Bone marrow (tissue), 2 donors: ENCODE measurements around the gene CDK14.

Experiments used
- DNase-seq, 2 donors: peaks; one replicate each; lab custom pipeline; 2025; lab: John Stamatoyannopoulos, UW

CDK14 gene

DNA sequence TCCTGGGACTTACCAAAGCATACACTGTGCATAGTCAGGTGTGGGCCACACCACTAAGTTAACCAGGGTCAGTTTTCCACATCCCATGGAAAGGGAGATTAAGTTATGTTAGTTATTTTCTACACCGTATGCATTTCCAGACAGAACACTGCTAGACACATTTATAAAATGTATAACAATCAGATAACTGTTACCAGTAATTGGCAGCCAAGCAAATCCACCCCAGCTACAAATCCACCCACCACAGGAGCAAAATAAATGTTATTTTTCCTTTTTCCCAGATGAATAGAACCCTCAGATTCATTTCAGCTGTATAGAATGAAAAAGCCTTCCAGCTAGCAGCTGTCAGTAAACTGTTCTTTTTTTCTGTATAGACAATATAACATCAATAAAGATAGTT, 411.2 kb downstream of the CDK14 start:
- no peak for DNase-seq

DNA sequence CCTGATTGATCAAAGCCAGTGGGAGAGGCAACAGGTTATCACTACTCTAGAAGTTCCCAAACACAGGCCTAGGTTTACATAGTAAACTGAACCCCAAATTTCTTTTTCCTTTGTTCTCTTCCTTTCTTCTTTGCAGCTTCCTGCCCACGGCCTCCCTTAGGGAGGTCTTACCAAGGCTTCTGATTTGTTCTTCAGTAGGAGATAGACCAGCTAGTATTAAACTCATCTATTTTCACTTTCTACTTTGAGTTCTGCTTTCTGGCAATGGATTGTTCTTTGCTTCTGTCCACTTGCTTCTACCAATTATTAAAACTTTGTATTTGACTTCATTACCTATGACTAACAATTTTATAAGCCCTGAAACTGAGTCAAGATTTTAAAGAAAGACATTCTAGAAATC, 417.0 kb downstream of the CDK14 start:
- DNase-seq: no peak

DNA sequence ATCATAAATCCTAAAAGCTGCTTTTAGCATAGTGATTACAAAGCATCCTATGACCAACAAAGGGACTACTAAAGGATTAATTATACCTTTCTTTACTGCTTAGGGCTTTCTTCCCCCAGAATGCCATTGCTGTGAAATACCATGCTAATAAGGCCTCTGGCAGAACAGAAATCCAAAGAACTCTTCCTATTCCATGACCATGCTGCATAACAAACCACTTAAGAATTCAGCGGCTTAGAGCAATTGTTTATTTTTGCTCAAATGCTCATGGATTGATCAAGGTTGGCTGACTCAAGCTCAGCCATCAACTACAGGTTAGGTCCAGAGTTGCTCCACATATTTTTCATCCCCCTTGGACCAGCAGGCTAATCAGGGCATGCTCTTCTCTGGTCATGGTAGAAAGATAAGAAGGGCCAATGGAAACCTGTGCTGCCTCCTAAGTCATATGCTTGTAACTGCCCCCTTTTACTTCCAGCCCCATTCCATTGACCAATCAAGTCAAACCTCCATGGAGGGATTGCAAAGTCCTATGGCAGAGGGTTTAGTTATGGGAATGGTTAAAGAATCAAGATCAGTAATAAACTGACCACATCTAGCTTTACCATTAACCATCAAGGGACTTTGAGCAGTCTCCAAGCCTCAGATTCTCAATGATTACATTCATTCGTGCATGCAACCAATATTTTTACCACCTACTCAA, 423.7 kb downstream of the CDK14 start:
- DNase-seq: no peak

DNA sequence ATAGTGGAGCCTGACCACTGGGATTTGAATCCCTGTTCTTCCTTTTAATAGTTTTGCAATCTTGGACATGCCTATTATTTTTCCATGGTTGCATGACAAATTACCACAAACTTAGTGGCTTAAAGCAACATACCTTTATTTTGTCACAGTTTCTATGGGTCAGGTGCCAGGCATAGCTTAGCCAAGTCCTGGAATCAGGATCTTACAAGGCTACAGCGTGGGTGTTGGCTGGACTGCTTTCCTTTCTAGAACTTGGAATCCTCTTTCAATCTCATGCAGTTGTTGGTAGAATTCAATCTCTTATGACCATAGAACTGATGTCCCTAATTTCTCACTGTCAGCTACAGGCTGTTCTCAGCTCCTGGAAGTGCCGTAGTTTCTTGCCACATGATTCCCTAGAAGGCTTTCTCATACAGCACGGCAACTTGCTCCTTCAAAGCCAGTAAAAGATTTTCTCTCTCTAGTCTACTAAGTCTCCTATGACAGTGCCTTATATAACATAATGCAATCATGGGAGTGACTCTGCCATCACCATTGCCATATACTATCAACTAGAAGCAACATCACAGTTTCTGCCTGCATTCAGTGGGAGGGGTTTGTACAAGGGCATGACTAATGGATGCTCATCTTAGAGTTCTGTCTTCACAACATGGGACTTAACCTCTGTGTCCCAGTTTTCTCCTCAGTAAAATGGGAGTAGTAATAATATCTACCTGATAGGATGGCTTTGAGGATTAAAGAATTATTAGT, 424.7 kb downstream of the CDK14 start:
- DNase-seq: no peak

DNA sequence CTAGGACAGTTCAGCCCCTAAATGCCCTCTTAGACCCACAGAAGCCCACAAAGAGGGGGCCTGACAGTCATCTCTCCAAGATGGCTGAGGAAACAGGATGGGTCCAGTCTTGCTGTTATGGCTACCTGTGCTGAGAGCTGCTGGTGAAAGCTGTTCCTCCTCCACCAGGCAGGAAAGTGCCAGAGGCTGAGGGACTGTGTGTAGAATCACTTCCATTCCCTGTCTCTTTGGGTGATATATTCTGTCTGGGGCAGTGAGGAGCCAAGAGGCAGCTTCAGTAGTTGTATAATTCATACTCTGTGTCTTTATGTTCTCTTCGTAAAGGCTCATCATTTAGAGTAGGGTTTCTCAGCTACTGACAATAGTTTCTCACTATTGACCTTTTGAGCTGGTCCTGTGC, 425.8 kb downstream of the CDK14 start:
- no peak for DNase-seq

DNA sequence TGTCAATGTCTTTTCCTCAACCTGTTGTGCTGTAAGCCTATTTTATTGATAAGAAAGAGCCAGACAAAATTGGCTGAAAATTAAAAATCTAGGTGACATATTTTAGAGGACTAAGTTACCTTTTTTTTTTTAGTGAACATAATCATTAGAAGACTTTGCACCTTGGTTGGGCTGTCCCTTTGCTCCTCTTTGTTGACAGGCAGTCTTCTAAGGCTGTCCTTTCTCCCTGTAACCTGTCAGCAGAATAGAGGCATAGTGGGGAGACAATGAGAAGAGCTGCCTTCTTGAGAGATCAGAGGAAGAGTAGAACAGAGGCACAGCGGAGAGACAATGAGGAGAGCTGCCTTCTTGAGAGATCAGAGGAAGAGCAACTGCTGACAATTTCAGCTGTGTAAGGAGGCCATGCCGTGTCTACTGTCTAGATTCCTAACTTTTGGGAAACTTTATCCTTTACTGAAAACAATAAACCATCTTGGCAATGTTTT, 429.8 kb downstream of the CDK14 start:
- no peak for DNase-seq

DNA sequence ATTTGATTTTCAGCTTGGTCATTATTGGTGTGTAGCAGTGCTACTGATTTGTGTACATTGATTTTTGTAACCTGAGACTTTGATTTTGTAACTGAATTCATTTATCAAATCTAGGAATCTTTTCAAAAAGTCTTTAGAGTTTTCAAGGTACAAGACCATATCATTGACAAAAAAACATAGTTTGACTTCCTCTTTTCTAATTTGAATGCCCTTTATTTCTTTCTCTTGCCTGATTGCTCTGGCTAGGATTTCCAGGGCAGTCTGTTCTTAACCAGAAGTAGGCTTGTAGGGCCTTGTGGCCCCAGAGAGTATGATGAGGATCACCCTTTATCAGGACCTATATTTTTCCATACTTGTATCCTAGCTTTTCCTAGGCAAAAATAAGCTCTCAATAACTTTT, 433.6 kb downstream of the CDK14 start:
- no peak for DNase-seq

DNA sequence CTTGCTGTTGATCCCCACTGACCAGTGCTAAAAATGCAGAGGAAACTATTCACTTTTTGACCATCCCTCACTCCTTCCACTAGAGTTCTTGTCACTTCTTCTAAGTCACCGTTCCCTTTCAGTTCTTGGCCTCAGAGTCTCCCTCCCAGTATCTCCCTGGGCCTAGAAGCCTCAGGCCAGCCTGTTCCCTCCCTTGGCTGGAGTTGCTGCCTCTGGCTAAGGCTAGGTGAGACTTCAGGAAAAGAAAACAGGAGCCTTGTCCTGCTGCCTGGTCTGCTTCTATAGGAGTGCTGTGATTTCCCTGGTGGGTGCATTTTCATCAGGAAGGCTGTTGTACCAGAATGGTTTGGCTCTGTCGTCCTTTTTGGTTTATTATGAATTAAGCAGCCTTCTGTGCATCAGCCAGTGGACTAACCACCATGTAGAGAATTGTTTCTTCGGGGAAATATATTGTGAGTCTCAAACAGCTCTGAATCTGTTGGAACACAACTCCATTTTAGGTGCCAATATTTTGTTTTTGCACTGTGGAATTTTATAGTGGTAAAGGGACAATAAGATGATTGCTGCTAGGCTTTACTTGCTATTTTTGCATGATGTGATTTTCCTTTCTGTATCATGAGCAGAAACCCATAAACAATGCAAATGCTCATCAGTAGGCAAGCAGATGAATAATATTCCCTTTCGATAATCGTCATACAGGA, 434.7 kb downstream of the CDK14 start:
- no peak for DNase-seq

DNA sequence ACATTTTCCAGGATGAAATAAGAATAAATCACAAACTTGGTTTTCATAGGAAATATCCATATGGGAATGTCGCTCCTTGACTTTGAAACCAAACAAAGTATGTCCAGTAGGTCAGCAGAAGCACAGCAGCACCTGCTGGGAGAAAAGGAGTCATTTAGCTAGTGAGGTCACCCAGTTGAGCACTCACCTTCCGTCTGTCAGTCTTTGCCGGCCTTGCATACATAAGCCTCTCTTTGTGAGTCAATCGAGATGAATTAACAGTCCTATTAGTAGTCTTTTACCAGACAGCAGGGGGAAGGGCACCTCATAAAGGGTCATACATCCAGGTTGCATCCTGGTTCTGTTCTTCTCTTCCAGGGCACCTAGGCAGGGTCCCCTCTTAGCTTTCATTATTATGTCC, 435.6 kb downstream of the CDK14 start:
- no peak for DNase-seq

DNA sequence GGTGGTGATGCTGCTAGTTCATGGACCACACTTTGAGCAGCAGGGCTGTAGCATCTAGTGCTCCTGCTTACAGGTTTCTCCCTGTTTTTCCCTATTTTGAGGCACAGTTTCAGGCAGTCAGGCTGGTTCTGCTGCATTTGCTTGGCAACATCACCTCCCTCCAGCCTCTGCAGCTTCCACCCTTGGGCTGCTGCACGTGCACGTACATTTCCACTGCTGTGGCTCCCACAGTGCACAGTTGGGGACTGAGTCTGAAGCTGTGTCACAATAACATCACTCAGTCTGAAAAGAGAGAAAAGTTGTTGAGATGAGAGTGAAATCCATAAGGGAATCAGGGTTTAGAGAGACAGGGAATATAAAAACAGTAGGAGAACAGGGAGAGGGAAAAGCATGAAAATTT, 437.5 kb downstream of the CDK14 start:
- no peak for DNase-seq

DNA sequence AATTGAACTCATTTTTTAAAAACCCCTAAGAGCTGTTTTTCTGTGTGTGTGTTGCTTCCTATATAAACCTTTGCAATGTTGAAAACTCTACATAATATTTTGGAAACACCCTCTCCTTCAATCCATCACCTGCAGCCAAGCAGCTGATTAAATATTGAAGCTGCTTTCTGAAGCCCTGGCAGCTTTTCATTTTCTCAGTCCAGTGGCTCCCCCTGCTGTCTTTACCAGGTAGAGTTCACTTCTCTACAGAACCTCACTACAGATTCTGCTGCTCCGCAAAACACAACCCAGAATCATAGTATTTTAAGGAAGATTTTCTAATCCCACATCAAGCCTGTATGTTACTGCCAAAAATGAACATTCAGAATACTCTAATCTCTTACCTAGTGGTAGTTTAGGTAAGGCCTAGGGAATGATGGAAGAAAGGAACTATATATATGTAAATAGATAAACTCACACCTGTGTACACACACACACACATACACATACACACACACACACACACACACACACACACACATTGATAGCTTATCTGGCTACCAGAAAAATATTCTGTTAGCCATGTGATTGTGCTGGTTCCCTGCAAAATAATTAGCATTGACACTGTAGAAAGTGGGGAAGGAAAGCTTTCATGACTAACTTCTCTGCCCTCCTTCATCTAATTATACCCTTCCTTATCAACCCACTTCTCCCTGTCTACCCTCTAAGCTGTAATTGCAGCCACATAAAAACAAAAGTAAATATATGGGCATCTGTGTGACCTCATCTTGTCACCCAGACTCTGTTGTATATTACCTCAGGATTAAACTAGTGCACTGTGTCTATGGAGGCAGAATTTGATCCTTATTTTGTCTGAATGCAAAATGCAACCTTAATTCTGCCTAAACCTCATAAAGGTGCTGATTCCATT, 438.6 kb downstream of the CDK14 start:
- DNase-seq: no peak

DNA sequence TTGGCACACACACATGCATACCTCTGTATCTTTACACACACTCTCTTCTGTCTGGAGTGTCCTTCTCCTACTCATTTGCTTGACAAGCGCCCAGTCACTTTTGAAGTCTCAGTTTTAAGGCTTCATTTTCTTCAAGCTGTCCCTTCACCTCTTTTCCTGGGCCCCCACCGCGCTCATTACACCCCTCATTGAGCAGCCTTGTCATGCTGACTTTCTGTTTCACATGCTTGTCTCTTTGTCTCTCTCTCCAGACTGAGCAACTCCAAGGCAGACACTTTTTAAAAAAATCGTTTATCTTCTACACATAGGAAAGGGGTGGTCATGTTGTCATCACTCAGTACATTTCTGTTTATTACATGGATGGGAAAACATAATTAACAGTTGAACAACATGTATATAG, 442.9 kb downstream of the CDK14 start:
- no peak for DNase-seq

DNA sequence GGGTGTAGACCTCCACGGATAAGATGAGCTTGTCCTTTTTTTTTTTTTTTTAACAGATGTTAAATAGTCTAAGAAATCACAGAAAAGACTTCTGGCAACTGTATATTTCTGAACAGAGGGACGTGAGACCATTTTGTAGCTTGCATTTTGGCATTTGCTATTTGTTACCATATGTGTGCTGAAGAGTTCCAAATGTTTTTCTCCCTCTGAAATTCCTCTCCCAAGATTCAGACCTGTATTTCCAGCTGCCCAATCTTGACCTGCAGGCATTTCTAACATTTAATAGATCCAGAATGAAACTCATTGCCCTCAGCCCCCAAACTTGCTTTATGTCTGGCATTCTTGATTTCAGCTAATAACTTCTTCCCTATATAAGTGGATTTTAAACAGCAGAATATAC, 445.0 kb downstream of the CDK14 start:
- no peak for DNase-seq

DNA sequence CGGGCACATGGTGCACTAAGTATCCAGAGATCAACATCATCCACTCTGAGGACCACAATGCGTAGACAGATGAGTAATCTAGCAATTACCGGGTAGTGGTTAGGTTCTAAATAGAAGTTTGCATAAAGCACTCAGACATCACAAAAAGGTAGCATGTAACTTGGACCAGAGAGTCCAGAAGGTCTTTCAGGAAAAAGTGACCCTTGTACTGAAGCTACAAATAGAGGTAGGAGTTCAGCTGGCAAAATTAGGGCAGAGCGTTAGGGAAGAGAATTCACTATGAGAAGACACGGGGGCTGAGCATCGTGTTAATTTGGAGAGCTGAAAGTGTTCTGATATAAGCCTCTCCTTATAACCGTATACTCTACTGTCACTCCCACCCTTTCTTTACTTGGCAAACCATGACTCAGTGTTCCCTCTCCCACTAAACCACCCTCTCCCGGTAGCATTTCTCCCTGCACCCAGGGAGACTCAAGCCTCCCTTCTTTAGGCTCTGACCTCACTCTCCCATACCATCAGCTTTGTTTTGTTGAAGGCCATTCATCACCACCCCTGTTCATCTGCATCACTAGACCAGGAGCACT, 445.9 kb downstream of the CDK14 start:
- no peak for DNase-seq

DNA sequence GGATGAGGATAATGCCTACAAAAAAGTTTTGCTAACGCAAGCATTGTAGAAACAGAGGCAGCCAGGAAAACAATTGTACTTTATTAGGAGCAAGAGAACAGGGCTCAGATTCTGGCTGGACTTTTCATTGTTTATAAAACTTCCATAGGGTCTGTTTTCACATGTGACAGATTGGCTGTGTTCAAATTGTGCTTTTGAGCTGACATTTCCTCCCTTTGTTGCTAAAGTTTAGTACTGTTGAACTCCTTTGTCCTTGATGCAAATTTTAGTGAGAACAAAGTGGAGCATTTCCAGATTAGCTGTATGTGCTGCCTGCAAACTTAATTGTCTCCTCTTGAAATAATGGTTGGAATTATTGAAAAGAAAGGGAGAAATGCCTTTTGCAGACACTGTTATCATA, 447.1 kb downstream of the CDK14 start:
- no peak for DNase-seq

DNA sequence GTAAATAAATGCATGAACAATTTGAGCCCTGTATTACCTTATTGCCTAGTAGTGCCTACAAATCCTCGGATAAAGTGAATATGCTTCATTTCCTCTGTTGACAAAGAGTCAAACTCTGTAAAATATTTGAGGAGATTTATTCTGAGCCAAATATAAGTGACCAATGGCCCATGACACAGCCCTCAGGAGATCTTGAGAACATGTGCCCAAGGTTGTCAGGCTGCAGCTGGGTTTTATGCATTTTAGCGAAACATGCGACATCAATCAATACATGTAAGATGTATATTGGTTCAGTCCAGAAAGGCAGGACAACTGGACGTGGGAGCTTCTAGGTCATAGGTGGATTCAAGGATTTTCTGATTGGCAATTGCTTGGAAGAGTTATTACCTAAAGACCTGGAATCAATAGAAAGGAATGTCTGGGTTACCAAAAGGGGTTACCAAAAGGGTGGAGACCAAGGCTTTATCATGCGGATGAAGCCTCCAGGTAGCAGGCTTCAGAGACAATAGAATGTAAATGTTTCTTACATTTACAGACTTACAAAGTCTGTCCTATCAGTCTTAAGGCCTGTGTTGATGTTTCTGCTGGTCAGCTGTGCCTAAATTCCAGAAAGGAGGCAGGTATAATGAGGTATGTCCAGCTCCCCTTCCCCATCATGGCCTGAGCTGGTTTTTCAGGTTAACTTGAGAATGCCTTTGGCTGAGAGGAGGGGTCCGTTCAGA, 448.0 kb downstream of the CDK14 start:
- DNase-seq: no peak

DNA sequence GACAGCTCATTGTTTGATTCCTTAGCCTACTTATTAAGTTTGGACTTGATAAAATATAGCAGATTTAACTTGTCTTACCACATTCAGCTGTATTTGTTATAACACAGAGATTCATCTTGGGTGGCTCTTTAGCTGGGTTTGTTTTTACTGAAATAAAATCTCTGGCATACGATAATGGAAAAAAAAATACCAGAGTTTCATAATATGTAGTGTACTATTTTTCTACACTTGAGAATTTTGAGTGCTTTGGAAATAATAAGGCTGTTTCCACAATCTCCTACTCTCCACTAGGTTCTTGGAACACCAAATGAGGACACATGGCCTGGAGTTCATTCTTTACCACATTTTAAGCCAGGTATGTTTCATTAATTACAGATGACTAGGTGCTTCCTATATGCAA, 449.5 kb downstream of the CDK14 start:
- DNase-seq: no peak

DNA sequence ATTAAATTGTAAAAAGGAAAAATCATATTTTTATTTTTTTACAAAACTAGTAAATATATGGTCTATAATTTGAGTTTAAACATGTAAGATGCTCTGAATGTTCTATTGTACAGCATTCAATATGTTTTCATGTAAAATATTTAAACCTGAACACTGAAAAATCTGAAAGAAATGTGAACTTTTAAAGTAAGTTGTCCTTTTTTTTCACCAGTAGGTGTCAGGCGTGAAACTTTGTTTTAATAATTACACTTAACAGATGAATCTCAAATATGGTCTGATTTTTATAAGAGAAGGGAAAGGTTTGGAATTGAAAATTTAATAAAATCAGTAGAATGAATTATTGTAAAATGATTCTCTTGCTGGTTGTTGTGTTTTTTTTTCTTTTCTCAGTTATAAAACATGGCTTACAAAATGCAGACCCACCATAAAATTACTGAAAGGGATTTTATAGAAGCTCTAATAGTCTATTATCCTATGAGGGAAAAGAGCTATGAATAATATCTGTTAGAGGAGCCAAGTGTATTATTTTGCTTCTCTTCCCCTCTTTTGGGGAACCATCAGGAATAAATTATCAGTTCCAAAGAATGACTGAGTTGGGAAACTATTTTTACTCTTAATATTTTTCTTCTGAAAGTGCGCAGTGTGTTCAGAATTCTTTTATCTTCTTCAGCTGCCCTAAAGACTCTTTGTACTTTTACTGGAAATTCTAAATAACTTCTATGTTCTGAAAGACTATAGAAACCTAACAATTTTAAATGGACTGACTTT, 450.4 kb downstream of the CDK14 start:
- no peak for DNase-seq

DNA sequence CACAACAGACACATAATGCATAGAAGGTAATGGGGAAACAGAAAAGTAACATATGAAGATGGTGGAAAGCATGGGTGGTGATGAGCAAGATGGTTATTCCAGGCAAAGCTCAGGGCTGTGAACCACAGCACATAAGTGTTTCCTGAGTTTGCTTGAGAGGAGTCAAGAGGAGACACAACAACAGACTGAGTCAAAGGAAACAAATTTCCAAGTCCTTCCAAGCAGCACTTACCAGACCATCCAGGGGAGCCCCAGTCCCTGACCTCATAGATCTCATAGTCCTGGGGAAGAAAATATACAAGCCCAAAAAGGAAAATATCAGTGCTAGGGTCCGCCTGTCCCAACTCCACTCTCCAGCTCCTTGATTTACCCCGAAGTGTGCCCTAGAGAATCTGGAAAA, 451.5 kb downstream of the CDK14 start:
- no peak for DNase-seq

DNA sequence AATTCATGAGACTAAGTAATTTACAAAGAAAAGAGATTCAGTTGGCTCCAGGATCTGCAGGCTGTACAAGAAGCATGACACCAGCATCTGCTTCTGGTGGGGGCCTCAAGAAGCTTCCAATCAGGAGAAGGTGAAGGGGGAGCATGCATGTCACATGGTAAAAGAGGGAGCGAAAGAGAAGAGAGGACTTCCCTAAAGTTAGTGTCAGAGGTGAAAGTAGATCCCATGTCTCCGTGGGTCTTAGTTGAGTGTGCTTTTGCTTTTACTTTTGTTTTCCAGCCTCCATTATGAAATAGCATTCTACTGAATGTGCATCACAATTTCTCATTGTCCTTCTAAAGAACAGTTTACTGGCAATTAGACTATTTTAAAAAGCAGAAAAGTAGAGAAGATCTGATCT, 454.6 kb downstream of the CDK14 start:
- peak in 1 of 2 donors; percentile 72 for DNase-seq
